Measurements from ENCODE around the gene ARRDC1. TPM values are rescaled to one million over a fixed set of nuclear protein-coding genes. Genes with fewer than 3 reads are reported as not detected.

ARRDC1 gene
- polyA plus RNA-seq, 1 of the 3 experiments (the other 2 are of a cell fraction) = 49.7 TPM

- Histone ChIP-seq H3F3A (replicated peaks; ENCODE audit: insufficient read depth) (peaks cover 3% of the 10 kb centered on the region), H3K9me2 (no peaks in the 10 kb centered on the region), H3K4me3 (ENCODE audit: low read depth in 2 of 2, low read length in 1 of 2) (no peak overlapping the region), H2AFZ (ENCODE audit: low read depth) (no peak overlapping the region), H3K4me1 (ENCODE audit: control insufficient read depth in 1 of 2, insufficient read depth in 2 of 2, low read depth in 1 of 2, low read length in 1 of 2) (peaks cover 0 to 7% of the 10 kb centered on the region in 2 experiments; a peak in 2 of 4 replicates), H3K36me3 (replicated peaks in 1 of 2; ENCODE audit: control insufficient read depth in 1 of 2, insufficient read depth in 2 of 2, low read length in 1 of 2) (no peaks in the 10 kb centered on the region), H3K79me2 (ENCODE audit: insufficient read depth) (peaks cover 100% of the 10 kb centered on the region), H3K9ac (no peak overlapping the region), H3K9me3 (no peaks in the 10 kb centered on the region), H4K20me1 (ENCODE audit: insufficient read depth) (peaks cover 88% of the 10 kb centered on the region), H3K4me2 (no peak overlapping the region), H3K27me3 (ENCODE audit: insufficient read depth) (no peaks in the 10 kb centered on the region), H3K27ac (ENCODE audit: low read depth in 2 of 2, low read length in 1 of 2) (no peak overlapping the region)
- no peak for DNase-seq
- WGBS (ENCODE audit: low lambda C conversion rate) = 91% methylated on average over 16 of the region's 16 CpGs
- TF ChIP-seq USF1 (IDR thresholded peaks at IDR 0.05; ENCODE audit: borderline replicate concordance, low read depth) (no peak), ZBTB33 (IDR thresholded peaks at IDR 0.05; ENCODE audit: borderline replicate concordance, low read depth) (no peak), CTCF (IDR thresholded peaks at IDR 0.05) (no peak), TAF1 (IDR thresholded peaks at IDR 0.05; ENCODE audit: borderline replicate concordance, low read depth, low read length) (no peak), EP300 (IDR thresholded peaks at IDR 0.05; ENCODE audit: borderline replicate concordance in 1 of 2, low read depth in 1 of 2, low read length in 1 of 2) (no peak), NFIC (IDR thresholded peaks at IDR 0.05; ENCODE audit: borderline replicate concordance) (no peak), SIN3A (IDR thresholded peaks at IDR 0.05; ENCODE audit: borderline replicate concordance, low read depth, low read length) (no peak), RXRA (IDR thresholded peaks at IDR 0.05; ENCODE audit: borderline replicate concordance, low read depth) (no peak), JUND (IDR thresholded peaks at IDR 0.05) (no peak), RFX5 (IDR thresholded peaks at IDR 0.05; ENCODE audit: low read length) (no peak), GATA2 (CRISPR knock-in tag; IDR thresholded peaks at IDR 0.05) (no peak)
- CTCF ChIA-PET = no interaction called here
- POLR2A ChIA-PET = no interaction called here
These were observed 26.1 kb downstream of the ARRDC1 start for GRCh38 chr9:137631345-137632229.
